AG09319 (cell line): ENCODE results near the gene ZNF714.

Source experiments
- DNase-seq: peaks from one replicate; pipeline ENCODE4 v3.0.0-alpha.2; 2010; ENCODE audit warnings: low read depth; ENCODE audit errors: extremely low read depth
- TF ChIP-seq, protein P1 (sequence below): IDR thresholded peaks from 2 replicates; pipeline ENCODE4 v1.5.1; 2011; ENCODE audit warnings: low read depth, mild to moderate bottlenecking, inconsistent platforms, low read length, moderate library complexity

The ZNF714 gene

GRCh38 chr19:21115430-21115829 lies 33.4 kb downstream of the ZNF714 start:
- TF ChIP-seq, protein P1, sequence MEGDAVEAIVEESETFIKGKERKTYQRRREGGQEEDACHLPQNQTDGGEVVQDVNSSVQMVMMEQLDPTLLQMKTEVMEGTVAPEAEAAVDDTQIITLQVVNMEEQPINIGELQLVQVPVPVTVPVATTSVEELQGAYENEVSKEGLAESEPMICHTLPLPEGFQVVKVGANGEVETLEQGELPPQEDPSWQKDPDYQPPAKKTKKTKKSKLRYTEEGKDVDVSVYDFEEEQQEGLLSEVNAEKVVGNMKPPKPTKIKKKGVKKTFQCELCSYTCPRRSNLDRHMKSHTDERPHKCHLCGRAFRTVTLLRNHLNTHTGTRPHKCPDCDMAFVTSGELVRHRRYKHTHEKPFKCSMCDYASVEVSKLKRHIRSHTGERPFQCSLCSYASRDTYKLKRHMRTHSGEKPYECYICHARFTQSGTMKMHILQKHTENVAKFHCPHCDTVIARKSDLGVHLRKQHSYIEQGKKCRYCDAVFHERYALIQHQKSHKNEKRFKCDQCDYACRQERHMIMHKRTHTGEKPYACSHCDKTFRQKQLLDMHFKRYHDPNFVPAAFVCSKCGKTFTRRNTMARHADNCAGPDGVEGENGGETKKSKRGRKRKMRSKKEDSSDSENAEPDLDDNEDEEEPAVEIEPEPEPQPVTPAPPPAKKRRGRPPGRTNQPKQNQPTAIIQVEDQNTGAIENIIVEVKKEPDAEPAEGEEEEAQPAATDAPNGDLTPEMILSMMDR, result no peak
- DNase-seq, result no peak

DNA sequence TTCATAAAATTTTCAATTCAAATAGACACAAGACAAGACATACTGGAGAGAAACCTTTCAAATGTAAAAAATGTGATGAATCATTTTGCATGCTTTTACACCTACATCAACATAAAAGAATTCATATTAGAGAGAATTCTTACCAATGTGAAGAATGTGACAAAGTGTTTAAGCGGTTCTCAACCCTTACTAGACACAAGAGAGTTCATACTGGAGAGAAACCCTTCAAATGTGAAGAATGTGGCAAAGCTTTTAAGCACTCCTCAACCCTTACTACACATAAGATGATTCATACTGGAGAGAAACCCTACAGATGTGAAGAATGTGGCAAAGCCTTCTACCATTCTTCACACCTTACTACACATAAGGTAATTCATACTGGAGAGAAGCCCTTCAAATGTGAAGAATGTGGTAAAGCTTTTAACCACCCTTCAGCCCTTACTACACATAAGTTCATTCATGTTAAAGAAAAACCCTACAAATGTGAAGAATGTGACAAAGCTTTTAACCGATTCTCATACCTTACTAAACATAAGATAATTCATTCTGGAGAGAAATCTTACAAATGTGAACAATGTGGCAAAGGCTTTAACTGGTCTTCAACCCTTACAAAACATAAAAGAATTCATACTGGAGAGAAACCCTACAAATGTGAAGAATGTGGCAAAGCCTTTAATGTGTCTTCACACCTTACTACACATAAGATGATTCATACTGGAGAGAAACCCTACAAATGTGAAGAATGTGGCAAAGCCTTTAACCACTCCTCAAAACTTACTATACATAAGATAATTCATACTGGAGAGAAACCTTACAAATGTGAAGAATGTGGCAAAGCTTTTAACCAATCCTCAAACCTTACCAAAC lies 35.3 kb downstream of the ZNF714 start:
- TF ChIP-seq, protein P1, result no peak
- DNase-seq, result no peak

DNA sequence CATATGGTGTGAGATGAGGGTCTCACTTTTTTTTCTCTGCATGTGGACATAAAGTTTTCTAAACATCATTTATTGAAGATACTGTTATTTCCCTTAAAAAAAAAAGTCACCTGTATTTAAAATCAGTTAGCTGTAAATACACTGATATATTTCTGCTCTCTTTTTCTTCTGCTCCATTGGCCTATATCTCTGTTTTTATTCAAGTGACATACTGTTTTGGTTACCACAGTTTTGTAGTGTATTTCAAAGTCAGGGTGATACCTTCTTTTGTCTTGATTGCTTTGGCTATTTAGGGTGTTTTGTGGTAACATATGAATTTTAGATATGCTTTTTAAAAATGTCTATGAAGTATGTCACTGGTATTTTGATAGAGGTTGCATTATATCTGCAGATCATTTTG lies 44.1 kb downstream of the ZNF714 start:
- TF ChIP-seq, protein P1, result no peak
- DNase-seq, result no peak

- no peak for DNase-seq
- TF ChIP-seq, protein P1, result no peak
Measured at GRCh38 chr19:21127001-21127400, 45.0 kb downstream of the ZNF714 start.

- DNase-seq, result no peak
- TF ChIP-seq, protein P1, result no peak
Measured at GRCh38 chr19:21127898-21128297, 45.9 kb downstream of the ZNF714 start.

- DNase-seq, result no peak
- TF ChIP-seq, protein P1, result no peak
Measured at GRCh38 chr19:21128901-21129698, 47.1 kb downstream of the ZNF714 start.
